Measurements from ENCODE around the gene ERN1.

Gene ERN1

DNA sequence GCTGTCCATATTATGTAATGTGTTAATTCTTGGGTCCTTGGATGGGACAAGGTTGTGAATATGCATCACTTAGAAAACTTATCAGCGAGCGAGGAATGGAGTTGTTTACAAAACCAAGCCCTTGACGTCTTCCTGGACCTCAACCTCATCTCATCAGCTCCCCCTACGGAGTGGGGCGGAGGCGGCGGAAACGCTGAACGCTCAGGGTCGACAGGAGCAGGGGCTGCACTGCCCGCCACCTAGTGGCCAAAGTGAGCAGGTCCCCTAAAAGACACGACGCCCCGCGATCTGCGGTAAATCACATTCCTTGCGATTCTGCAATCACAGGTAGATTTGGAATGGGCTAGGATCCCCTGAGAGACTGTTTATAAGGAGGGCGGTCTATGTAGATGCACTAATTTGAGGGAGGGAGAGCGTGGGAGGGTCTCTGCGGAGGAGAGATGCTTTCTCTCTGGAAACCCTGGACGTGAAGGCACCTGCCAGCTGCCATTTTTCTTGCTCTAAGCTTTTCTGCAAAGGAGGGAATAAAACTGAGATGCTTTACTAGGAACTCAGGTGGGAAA is 104.1 kb downstream of the ERN1 start (continued):
- TF ChIP-seq ZNF114 (tag by site-specific recombination; IDR thresholded peaks at IDR 0.05) (no peak), SP7 (tag by site-specific recombination; IDR thresholded peaks at IDR 0.05) (0 out of 2 replicates have a peak, but pooled peaks have one; percentile 28), ZNF239 (tag by site-specific recombination; IDR thresholded peaks at IDR 0.05) (no peak), MYNN (tag by site-specific recombination; IDR thresholded peaks at IDR 0.05; ENCODE audit: borderline replicate concordance) (no peak), SCRT1 (tag by site-specific recombination; IDR thresholded peaks at IDR 0.05; ENCODE audit: borderline replicate concordance) (no peak), ZNF777 (tag by site-specific recombination; IDR thresholded peaks at IDR 0.05; ENCODE audit: borderline replicate concordance) (peak; percentile 83), BCL11A (tag by site-specific recombination; IDR thresholded peaks at IDR 0.05; ENCODE audit: low read depth) (no peak), ZNF791 (tag by site-specific recombination; IDR thresholded peaks at IDR 0.05) (no peak), ZBTB8A (tag by site-specific recombination; IDR thresholded peaks at IDR 0.05) (no peak), BCL11B (tag by site-specific recombination; IDR thresholded peaks at IDR 0.05; ENCODE audit: low read depth) (no peak), RBAK (tag by site-specific recombination; IDR thresholded peaks at IDR 0.05) (no peak), ZNF292 (tag by site-specific recombination; IDR thresholded peaks at IDR 0.05; ENCODE audit: borderline replicate concordance, low read depth) (no peak), ZNF558 (tag by site-specific recombination; IDR thresholded peaks at IDR 0.05) (no peak), TRIM28 (IDR thresholded peaks at IDR 0.05; ENCODE audit: borderline replicate concordance, low read length) (peak; percentile 76; the same call in 1 of the 2 replicates), TCF7L2 (IDR thresholded peaks at IDR 0.05; ENCODE audit: borderline replicate concordance, low read depth, low read length) (no peak), ZNF341 (tag by site-specific recombination; IDR thresholded peaks at IDR 0.05; ENCODE audit: low read depth) (no peak), ZNF776 (tag by site-specific recombination; IDR thresholded peaks at IDR 0.05; ENCODE audit: borderline replicate concordance) (no peak), ZNF16 (tag by site-specific recombination; IDR thresholded peaks at IDR 0.05; ENCODE audit: low read depth) (no peak), ZNF514 (tag by site-specific recombination; IDR thresholded peaks at IDR 0.05) (no peak), OVOL3 (tag by site-specific recombination; IDR thresholded peaks at IDR 0.05) (no peak), ZNF544 (tag by site-specific recombination; IDR thresholded peaks at IDR 0.05) (no peak), ZNF335 (tag by site-specific recombination; conservative IDR thresholded peaks at IDR 0.05) (no peak), ZNF350 (tag by site-specific recombination; IDR thresholded peaks at IDR 0.05) (no peak), ZNF585B (tag by site-specific recombination; IDR thresholded peaks at IDR 0.05) (no peak), REPIN1 (tag by site-specific recombination; IDR thresholded peaks at IDR 0.05; ENCODE audit: low read depth) (no peak)
- TF ChIP-seq, protein P1, sequence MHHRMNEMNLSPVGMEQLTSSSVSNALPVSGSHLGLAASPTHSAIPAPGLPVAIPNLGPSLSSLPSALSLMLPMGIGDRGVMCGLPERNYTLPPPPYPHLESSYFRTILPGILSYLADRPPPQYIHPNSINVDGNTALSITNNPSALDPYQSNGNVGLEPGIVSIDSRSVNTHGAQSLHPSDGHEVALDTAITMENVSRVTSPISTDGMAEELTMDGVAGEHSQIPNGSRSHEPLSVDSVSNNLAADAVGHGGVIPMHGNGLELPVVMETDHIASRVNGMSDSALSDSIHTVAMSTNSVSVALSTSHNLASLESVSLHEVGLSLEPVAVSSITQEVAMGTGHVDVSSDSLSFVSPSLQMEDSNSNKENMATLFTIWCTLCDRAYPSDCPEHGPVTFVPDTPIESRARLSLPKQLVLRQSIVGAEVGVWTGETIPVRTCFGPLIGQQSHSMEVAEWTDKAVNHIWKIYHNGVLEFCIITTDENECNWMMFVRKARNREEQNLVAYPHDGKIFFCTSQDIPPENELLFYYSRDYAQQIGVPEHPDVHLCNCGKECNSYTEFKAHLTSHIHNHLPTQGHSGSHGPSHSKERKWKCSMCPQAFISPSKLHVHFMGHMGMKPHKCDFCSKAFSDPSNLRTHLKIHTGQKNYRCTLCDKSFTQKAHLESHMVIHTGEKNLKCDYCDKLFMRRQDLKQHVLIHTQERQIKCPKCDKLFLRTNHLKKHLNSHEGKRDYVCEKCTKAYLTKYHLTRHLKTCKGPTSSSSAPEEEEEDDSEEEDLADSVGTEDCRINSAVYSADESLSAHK (tag by site-specific recombination; IDR thresholded peaks at IDR 0.05), result no peak
- TF ChIP-seq, protein P2, sequence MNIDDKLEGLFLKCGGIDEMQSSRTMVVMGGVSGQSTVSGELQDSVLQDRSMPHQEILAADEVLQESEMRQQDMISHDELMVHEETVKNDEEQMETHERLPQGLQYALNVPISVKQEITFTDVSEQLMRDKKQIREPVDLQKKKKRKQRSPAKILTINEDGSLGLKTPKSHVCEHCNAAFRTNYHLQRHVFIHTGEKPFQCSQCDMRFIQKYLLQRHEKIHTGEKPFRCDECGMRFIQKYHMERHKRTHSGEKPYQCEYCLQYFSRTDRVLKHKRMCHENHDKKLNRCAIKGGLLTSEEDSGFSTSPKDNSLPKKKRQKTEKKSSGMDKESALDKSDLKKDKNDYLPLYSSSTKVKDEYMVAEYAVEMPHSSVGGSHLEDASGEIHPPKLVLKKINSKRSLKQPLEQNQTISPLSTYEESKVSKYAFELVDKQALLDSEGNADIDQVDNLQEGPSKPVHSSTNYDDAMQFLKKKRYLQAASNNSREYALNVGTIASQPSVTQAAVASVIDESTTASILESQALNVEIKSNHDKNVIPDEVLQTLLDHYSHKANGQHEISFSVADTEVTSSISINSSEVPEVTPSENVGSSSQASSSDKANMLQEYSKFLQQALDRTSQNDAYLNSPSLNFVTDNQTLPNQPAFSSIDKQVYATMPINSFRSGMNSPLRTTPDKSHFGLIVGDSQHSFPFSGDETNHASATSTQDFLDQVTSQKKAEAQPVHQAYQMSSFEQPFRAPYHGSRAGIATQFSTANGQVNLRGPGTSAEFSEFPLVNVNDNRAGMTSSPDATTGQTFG (tag by site-specific recombination; IDR thresholded peaks at IDR 0.05; ENCODE audit: borderline replicate concordance), result no peak
- TF ChIP-seq, protein P3, sequence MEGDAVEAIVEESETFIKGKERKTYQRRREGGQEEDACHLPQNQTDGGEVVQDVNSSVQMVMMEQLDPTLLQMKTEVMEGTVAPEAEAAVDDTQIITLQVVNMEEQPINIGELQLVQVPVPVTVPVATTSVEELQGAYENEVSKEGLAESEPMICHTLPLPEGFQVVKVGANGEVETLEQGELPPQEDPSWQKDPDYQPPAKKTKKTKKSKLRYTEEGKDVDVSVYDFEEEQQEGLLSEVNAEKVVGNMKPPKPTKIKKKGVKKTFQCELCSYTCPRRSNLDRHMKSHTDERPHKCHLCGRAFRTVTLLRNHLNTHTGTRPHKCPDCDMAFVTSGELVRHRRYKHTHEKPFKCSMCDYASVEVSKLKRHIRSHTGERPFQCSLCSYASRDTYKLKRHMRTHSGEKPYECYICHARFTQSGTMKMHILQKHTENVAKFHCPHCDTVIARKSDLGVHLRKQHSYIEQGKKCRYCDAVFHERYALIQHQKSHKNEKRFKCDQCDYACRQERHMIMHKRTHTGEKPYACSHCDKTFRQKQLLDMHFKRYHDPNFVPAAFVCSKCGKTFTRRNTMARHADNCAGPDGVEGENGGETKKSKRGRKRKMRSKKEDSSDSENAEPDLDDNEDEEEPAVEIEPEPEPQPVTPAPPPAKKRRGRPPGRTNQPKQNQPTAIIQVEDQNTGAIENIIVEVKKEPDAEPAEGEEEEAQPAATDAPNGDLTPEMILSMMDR (tag by site-specific recombination; IDR thresholded peaks at IDR 0.05), result peak; percentile 88
- TF ChIP-seq, protein P4, sequence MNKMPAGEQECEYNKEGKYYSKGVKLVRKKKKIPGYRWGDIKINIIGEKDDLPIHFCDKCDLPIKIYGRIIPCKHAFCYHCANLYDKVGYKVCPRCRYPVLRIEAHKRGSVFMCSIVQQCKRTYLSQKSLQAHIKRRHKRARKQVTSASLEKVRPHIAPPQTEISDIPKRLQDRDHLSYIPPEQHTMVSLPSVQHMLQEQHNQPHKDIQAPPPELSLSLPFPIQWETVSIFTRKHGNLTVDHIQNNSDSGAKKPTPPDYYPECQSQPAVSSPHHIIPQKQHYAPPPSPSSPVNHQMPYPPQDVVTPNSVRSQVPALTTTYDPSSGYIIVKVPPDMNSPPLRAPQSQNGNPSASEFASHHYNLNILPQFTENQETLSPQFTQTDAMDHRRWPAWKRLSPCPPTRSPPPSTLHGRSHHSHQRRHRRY (tag by site-specific recombination; IDR thresholded peaks at IDR 0.05), result no peak
- TF ChIP-seq, protein P5, sequence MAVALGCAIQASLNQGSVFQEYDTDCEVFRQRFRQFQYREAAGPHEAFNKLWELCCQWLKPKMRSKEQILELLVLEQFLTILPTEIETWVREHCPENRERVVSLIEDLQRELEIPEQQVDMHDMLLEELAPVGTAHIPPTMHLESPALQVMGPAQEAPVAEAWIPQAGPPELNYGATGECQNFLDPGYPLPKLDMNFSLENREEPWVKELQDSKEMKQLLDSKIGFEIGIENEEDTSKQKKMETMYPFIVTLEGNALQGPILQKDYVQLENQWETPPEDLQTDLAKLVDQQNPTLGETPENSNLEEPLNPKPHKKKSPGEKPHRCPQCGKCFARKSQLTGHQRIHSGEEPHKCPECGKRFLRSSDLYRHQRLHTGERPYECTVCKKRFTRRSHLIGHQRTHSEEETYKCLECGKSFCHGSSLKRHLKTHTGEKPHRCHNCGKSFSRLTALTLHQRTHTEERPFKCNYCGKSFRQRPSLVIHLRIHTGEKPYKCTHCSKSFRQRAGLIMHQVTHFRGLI (tag by site-specific recombination; IDR thresholded peaks at IDR 0.05), result no peak
- TF ChIP-seq, protein P6, sequence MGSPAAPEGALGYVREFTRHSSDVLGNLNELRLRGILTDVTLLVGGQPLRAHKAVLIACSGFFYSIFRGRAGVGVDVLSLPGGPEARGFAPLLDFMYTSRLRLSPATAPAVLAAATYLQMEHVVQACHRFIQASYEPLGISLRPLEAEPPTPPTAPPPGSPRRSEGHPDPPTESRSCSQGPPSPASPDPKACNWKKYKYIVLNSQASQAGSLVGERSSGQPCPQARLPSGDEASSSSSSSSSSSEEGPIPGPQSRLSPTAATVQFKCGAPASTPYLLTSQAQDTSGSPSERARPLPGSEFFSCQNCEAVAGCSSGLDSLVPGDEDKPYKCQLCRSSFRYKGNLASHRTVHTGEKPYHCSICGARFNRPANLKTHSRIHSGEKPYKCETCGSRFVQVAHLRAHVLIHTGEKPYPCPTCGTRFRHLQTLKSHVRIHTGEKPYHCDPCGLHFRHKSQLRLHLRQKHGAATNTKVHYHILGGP (tag by site-specific recombination; IDR thresholded peaks at IDR 0.05), result no peak

All from HEK293 (cell line).